T-helper 1 cell (primary cell): Measurements from ENCODE around the gene PARK7.

Experiments used
- DNase-seq, 5 donors: peaks; one replicate each; pipeline ENCODE4 v3.0.0-alpha.2; 2012 to 2020

The PARK7 gene

GRCh38 chr1:7985851-7986612 is 24.5 kb downstream of the PARK7 start:
- DNase-seq = no peak

GRCh38 chr1:7987528-7987927 is 26.0 kb downstream of the PARK7 start:
- DNase-seq = no peak

- no peak for DNase-seq
These were observed 27.1 kb downstream of the PARK7 start for GRCh38 chr1:7988576-7988975.

- no peak for DNase-seq
These were observed 28.4 kb downstream of the PARK7 start for GRCh38 chr1:7989762-7990428.

- no peak for DNase-seq
These were observed 30.3 kb downstream of the PARK7 start for GRCh38 chr1:7991504-7992440.

GRCh38 chr1:7992885-7993284 is 31.4 kb downstream of the PARK7 start:
- DNase-seq = no peak

GRCh38 chr1:7993593-7994479 is 32.3 kb downstream of the PARK7 start:
- peak in 1 of 5 donors; percentile 23 for DNase-seq

GRCh38 chr1:7994827-7995226 is 33.3 kb downstream of the PARK7 start:
- DNase-seq = no peak

- no peak for DNase-seq
These were observed 33.9 kb downstream of the PARK7 start for GRCh38 chr1:7995437-7995836.

- no peak for DNase-seq
These were observed 40.9 kb downstream of the PARK7 start for GRCh38 chr1:8002329-8002910.

GRCh38 chr1:8002921-8003320 is 41.4 kb downstream of the PARK7 start:
- DNase-seq = no peak

GRCh38 chr1:8003438-8004112 is 42.1 kb downstream of the PARK7 start:
- no peak for DNase-seq

GRCh38 chr1:8004113-8004802 is 42.7 kb downstream of the PARK7 start:
- DNase-seq = no peak

GRCh38 chr1:8004803-8005573 is 43.5 kb downstream of the PARK7 start:
- DNase-seq = no peak

GRCh38 chr1:8006037-8006963 is 44.8 kb downstream of the PARK7 start:
- DNase-seq = no peak

GRCh38 chr1:8009043-8010002 is 47.8 kb downstream of the PARK7 start:
- DNase-seq = no peak

- DNase-seq = no peak
These were observed 48.7 kb downstream of the PARK7 start for GRCh38 chr1:8010080-8010664.
